GM19324 (cell line): ENCODE results near the gene SRPX.

Experiments used
- ATAC-seq: cut with Tn5 transposase; IDR thresholded peaks from one replicate; pipeline ENCODE4 v1.9.1; 2021; ENCODE audit warnings: mild to moderate bottlenecking, moderate library complexity; ENCODE audit not compliant: unreplicated experiment, low FRiP score

SRPX gene

GRCh38 chrX:38149016-38149415 is 71.7 kb downstream of the SRPX start:
- ATAC-seq = no peak

DNA sequence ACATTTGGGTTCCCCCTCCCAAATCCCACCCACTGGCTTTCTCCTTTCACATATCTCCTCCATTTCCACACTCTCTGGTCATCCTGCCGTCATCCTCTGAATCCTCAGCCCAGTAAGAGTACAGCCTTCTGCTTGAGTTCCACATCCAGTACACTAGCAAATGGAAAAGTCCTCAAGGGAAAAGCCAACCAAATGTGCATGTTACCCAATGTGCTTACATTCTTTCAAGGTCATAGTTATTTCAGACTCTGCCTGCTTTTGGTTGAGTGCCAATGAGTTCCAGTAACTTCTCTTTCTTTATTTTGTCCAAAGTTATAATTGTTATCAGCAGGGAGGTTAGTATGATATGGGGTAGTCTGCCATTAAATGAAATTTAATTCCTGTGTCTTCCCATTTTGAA is 78.1 kb downstream of the SRPX start:
- no peak for ATAC-seq

GRCh38 chrX:38138900-38139299 is 81.8 kb downstream of the SRPX start:
- no peak for ATAC-seq

GRCh38 chrX:38138157-38138891 is 82.3 kb downstream of the SRPX start:
- ATAC-seq = no peak

GRCh38 chrX:38129366-38129765 is 91.3 kb downstream of the SRPX start:
- ATAC-seq = no peak

DNA sequence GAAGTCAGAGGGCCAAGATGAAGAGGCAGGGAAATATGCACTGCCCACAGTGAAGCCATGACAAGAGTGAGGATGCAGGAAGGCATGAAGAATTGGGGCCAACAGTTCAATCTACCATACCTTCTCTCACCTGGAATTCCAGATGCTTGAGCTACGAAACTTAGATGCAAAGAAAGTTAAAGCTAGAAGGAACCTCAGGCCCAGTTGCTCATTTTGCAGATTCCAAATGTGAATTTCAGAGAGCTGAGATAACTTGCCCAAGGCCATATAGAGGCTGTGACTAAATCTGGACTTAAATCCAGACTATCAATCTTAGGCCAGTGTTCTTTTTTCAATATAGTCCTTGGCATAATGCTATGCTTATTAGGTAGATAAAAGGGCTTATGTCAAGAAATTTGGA is 92.7 kb downstream of the SRPX start:
- no peak for ATAC-seq

- ATAC-seq = no peak
These were observed 94.5 kb downstream of the SRPX start for GRCh38 chrX:38126179-38126578.

- no peak for ATAC-seq
These were observed 96.7 kb downstream of the SRPX start for GRCh38 chrX:38124000-38124399.

DNA sequence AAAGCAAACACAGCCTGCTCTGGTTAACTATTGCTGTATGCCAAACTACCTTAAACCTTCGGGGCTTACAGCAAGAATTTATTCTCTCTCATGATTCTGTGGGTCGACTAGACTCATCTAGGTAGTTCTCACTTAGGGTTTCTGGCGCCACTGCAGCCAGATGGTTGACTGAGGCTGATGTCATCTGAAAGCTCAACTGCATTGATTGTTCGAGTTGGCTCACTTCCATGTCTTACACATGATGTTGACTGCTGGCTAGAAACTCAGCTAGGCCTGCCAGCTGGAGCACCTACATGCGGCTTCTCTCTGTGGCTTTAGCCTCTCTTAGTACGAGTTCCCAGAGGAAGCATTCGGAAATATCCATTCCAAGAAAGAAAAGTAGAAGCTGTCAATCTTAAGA is 103.2 kb downstream of the SRPX start:
- no peak for ATAC-seq

DNA sequence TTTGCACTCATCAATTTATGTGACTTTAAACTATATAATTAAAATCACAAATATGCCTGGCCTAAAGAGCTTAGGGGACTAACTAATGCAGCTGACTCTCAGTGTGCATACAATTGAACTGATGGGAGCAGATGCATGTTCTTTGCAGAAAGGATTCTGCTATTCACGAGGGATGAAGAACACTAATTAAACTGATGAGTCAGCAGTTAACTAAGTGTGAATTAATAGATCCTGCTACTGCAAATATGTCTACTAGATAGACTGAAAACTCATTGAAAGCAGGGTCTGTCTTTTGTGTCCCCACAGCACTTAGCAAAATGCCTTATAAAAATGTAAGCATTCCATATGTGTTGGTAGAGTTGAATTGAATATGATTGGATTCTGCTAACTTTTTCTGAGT is 104.0 kb downstream of the SRPX start:
- ATAC-seq = no peak

DNA sequence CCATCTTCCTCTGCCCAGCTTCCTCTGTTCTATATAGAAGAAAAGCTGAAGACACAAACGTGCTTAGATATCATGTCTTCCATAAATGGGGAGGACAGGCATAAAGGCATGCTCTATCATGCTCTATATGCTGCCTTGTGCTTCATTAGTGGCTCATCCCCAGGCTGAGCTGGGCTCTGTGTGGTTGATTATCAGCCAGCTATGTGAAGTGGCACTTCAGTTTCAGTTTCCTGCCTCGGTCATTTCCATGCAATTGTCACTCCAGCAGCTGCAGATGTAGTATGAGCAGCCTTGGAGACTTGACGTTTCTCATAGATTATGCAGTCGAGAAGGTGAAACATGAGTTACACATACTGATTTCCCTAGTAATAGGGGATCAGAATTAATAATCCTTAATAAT is 108.1 kb downstream of the SRPX start:
- peak; percentile 95 for ATAC-seq

DNA sequence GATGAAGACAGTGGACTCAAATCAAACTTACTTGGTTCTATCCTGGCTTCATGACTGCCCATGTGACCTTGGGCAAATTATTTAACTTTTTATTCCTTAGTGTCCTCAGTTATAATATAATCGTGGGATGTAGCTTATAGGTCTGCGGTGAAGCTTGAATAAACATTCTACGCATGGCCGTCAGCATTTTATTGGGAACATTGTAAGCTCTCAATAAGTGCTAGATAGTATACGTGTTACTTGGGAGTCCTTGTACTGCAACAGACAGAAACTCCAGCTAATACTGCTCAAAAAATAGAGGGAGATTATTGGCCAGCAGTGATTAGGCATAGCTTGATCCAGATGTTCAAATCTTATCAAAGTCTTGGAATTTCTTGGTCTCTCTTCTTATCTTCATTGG is 109.5 kb downstream of the SRPX start:
- no peak for ATAC-seq

DNA sequence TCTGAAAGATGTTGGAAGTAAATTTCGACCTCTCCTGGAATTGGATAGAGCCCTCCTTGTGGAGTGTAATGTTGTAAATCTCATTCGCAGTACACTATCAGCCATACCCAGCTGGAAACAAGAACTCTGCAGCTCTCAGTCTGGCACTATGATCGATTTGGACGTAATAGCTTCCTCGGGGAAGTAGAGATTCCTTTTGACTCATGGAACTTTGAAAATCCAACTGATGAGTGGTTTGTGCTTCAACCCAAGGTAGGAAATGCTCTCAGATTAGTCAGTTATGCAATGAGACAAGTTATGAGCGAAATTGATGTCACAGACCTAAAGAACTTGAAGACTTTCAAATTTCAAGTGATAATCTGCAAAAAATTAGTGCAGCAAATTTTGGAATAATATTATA is 110.4 kb downstream of the SRPX start:
- no peak for ATAC-seq

DNA sequence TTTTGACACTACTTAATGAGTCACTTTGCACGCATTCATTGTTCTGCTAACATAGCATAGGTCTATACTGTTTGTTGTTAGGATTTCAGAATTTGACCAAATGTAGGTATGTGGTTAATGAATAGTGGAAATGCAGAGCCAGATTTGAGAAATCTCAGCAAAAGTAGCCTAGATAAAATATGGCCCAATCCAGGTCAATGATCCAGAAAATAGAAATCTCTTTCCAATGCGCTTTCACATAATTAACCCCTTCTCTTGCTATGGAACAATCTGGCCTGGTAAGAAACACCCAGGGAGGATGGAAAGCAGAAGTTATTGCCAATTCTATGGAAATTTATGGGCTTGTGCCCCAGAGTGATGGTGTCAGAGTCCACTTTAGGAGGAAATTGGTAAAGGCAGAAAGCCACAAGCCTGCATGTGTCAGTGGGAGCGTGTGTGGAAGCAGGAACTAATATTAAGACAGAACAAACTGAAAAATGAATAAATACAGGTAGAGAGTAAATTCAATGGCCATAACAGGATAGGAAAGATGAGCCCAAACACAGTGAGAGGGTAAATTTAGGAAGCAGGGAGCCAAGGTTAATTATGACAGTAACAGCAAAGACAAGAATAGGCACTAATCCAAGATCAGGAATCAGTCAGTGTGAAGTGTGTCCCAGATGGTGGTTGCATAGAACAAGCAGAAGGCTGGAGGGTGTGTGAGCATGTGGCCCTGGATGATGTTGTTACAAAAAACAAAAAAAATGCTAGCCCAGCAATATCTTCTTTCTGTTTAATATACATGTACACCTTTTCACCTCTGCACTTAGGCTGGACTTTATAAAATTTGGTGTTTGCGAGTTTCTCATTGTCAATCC is 111.4 kb downstream of the SRPX start:
- no peak for ATAC-seq

- ATAC-seq = no peak
These were observed 112.3 kb downstream of the SRPX start for GRCh38 chrX:38108364-38108763.

DNA sequence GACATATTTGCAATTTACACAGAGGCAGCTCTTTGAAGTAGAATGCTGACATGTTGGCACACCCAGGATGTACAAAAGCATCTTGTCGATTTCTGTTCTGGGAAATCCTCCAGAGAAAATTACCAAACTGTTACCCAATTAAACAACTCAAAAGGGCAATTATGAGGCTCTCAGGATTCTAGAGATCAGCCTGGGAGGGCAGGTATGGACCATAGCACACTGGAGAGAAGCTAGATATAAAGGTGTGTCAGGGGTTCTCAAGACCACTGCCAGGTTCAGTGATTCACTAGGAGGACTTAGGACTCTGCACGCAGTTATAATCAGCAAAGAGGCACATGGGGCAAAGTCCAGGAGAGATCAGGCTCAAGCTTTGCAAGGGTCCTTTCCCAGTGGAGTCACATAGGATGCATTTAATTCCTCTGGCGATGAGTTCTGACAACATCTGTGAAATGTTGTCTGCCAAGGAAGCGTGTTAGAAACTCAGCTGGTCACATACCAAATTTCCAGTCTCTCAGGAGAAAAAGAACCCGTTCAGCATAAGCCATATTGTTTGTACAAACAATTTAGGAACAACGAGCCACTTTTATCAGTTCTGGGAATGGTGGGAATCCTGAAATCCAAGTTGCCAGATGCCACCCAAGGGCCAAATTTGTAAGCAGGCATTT is 113.5 kb downstream of the SRPX start:
- ATAC-seq = no peak

DNA sequence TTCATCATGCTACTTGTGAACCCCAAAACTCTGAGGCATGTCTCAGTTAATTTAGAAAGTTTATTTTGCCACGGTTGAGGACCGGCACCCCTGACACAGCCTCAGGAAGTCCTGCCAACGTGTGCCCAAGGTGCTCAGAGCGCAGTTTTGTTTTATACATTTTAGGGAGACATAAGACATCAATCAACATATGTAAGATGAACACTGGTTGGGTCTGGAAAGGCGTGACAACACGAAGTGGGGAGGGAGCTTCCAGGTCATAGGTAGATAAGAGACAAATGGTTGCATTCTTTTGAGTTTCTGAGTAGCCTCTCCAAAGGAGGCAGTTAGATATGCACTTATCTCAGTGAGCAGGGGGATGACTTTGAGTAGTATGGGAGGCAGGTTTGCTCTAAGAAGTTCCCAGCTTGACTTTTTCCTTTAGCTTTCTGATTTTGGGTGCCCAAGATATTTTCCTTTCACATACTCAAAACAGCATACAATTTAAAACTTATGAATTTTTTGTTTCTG is 115.4 kb downstream of the SRPX start:
- ATAC-seq = no peak

GRCh38 chrX:38103857-38104812 is 116.5 kb downstream of the SRPX start:
- ATAC-seq = peak; percentile 90

GRCh38 chrX:38102875-38103274 is 117.8 kb downstream of the SRPX start:
- no peak for ATAC-seq

- ATAC-seq = no peak
These were observed 118.4 kb downstream of the SRPX start for GRCh38 chrX:38102240-38102639.
